HG03064 (cell line): ENCODE measurements around the gene NCK1.
"Not testable (repeated sequence)": the region's sequence is repeated elsewhere in the genome, so short reads cannot be mapped to it uniquely, and the experiment has no call there.

Source experiments
- ATAC-seq: cut with Tn5 transposase; IDR thresholded peaks from one replicate; pipeline ENCODE4 v1.9.1; 2021; ENCODE audit warnings: low read depth; ENCODE audit not compliant: unreplicated experiment

NCK1 gene

DNA sequence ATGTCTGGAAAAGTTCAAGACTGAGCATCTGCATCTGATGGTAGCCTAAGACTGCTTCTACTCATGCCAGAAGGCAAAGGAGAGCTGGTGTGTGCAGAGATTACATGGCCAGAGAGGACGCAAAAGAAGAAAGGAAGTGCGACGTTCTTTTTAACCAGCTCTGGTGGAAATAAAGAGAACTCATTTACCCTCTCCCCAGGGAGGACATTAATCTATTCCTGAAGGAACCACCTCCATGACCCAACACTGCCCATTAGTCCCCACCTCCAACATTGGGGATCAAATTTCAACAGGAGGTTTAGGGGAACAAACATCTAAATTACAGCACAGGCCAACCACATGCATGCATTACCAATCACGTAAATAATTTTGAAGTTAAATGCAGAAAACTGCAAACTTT is 1.5 kb upstream of the NCK1 start:
- ATAC-seq: no peak

GRCh38 chr3:136862617-136863322 is 762 bp downstream of the NCK1 start:
- peak; percentile 13 for ATAC-seq

GRCh38 chr3:136869282-136869681 is 7.3 kb downstream of the NCK1 start:
- no peak for ATAC-seq

DNA sequence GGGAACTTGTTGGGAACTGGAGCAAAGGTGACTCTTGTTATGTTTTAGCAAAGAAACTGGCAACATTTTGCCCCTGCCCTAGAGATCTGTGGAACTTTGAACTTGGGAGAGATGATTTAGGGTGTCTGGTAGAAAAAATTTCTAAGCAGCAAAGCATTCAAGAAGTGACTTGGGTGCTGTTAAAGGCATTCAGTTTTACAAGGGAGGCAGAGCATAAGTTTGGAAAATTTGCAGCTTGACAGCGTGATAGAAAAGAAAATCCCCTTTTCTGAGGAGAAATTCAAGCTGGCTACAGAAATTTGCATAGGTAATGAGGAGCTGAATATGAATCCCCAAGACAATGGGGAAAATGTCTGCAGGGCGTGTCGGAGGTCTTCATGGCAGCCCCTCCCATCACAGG is 10.2 kb downstream of the NCK1 start:
- not testable (repeated sequence) for ATAC-seq

- ATAC-seq: not testable (repeated sequence)
Observed at GRCh38 chr3:136879510-136879909, 17.5 kb downstream of the NCK1 start.

DNA sequence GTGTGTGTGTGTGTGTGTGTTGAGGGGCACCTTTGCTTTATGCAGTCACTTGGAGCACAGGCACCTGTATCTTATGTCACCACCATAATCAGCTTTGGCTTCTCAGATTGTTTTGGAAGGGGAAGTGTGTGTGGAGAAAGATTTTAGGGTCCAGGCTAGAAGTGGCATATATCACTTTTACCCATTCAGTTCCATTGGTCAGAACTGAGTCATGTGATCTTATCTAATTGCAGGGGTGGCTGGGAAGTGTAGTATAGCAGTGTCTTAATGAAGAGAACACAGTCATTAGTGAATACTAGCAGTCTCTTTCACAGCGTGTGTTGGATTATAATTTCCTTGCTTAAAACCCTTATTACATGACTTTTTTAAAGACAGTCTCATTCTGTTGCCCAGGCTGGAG is 20.6 kb downstream of the NCK1 start:
- no peak for ATAC-seq

- no peak for ATAC-seq
Observed at GRCh38 chr3:136883967-136884720, 22.1 kb downstream of the NCK1 start.

GRCh38 chr3:136885357-136886213 is 23.6 kb downstream of the NCK1 start:
- ATAC-seq: peak; percentile 59

GRCh38 chr3:136889947-136890346 is 27.9 kb downstream of the NCK1 start:
- ATAC-seq: no peak

DNA sequence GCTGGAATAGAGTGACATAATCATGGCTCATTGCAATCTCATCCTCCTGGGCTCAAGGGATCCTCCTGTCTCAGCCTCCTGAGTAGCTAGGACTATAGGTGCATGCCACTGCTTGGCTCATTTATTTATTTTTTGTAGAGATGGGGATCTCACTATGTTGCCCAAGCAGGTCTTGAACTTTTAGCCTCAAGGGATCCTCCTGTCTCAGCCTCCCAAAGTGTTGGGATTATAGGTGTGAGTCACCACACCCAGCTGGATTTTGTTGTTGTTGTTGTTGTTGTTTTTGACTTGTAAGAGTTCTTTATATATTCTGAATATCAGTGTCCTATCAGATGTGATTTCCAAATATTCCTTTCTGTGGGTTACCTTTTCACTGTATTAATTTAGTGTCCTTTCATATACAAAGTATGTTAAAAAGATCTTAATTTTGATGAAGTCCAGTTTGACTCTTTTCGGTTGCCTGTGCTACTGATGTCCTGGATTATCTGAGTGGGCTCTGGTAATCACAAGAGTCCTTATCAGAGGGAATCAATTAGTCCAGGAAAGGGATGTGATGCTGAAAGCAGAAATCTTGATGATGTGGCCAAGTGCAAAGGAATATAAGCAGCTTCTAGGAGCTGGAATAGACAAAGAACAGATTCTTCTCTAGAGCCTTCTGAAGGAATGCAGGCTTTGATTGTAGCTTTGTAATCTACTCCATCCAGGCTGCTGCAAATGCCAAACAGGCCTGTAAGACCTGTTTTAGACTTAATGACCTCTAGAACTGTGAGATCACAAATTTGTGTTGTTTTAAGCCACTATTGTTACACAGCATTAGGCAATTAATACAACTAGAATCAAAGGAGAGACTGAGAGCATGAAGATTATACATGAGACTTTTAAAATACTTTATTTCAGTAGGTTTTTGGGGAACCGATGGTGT is 30.2 kb downstream of the NCK1 start:
- no peak for ATAC-seq

DNA sequence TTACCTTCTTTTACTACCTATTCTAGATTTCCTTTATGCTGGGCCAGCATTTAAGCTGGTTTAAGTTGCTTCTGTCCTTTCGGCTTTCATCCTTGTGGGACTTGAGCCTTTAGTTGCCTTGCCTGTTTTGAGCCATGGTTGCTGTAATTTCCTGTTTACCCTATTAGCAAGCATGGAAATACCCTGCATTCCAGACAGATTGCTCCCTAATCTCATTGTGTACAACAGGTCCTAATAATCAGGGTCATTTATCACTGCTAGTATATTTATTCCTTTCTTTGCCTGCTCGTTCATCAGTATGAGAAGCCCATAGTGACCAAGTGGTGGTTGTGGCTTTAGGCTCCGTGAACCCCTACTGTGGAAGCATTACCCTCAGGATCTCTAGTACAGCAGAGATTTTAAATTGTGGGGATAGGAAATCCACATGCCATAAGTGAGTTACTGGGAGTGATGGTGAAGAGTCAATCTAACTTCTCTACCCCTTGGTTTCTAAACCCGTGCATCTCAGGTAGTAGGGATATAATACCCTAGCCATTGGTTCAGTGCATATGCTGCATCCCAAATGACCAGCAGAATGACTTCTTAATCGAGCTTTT is 31.9 kb downstream of the NCK1 start:
- no peak for ATAC-seq

DNA sequence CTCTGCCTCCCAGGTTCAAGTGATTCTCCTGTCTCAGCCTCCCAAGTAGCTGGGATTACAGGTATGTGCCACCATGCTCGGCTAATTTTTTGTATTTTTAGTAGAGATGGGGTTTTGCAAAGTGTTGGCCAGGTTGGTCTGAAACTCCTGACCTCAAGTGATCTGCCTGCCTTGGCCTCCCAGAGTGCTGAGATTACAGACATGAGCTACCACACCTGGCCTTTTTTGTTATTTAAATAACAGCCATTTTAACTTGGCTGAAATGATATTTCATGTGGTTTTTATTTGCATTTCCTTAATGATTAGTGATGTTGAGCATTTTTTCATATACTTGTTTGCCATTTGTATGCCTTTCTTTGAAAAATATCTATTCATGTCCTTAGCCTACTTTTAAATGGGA is 35.2 kb downstream of the NCK1 start:
- ATAC-seq: not testable (repeated sequence)

DNA sequence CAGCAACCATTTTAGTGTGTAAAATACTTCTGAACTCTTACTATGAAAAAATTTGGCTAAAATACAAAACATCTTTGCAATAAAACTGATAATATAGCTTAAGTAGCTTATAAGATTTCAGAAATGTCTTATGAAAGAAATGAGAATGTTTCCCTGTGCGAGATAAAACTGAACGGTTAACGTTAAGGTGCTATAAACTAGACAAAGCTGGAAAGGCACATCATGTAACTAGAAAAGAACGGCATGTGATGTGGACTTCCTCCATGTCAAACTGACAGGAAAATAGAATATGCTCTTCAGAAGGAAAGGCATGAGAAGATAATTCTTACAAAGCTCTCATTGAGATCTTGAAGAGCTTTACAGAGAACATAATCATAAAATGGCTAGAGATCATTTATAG is 36.5 kb downstream of the NCK1 start:
- ATAC-seq: no peak

GRCh38 chr3:136898954-136899353 is 36.9 kb downstream of the NCK1 start:
- no peak for ATAC-seq

- no peak for ATAC-seq
Observed at GRCh38 chr3:136899622-136900158, 37.7 kb downstream of the NCK1 start.

DNA sequence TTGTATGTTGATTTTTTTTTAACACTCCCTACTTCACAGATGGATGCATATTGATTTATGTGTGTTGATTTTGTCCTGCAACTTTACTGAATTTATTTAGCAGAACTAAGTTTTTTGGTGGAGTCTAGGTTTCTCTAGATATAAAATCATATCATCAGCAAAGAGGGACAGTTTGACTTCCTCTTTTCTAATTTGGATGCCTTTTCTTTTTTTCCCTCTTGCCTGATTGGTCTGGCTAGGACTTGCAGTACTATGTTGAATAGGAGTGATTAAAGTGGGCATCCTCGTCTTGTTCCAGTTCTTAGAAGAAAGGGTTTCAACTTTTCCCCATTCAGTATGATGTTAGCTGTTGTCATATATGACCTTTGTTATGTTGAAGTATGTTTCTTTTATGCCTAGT is 38.7 kb downstream of the NCK1 start:
- ATAC-seq: not testable (repeated sequence)

DNA sequence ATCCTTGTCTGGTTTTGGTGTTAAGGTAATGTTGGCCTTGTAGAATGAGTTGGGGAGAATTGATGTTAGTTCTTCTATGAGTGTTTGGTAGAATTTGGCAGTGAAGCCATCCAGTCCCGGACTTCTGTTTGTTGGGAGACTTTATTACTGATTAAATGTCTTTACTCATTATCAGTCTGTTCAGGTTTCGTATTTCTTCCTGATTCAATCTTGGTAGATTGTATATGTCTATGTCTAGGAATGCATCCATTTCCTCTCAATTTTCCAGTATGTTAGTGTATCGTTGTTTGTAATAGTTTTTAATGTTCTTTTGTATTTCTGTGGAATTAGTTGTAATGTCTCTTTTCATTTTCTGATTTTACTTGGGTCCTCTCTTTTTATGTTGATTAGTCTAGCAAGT is 39.4 kb downstream of the NCK1 start:
- no peak for ATAC-seq

- ATAC-seq: not testable (repeated sequence)
Observed at GRCh38 chr3:136902530-136902929, 40.5 kb downstream of the NCK1 start.

GRCh38 chr3:136903899-136904298 is 41.9 kb downstream of the NCK1 start:
- no peak for ATAC-seq
